ENCODE data around the gene CYSTM1.
"Not testable (repeated sequence)": the region's sequence is repeated elsewhere in the genome, so short reads cannot be mapped to it uniquely, and the experiment has no call there.

CYSTM1 gene

GRCh38 chr5:140148508-140148907 is 26.5 kb upstream of the CYSTM1 start:
- DNase-seq (ENCODE audit: low read depth, low spot score) = peak; percentile 26

DNA sequence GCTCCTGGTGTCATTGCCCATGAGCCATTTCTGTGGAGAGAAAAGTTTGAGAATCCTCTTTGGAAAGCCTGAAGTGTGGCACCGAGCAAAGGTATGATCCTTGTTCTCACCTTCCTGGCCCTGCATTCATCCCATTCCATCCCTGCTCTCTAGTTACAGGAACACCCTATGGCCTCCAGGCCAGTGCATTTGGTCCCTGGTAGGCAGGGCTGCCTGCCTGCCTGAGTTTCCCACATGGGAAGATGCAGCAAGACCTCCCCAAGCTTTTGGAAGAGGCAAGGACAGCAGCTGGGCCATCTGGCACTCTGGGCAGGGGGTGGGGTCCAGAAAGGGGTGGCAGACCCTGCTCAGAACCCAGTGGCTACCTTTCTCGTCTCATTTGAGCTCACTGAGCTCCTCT is 24.8 kb upstream of the CYSTM1 start:
- DNase-seq (ENCODE audit: low read depth, low spot score) = no peak

DNA sequence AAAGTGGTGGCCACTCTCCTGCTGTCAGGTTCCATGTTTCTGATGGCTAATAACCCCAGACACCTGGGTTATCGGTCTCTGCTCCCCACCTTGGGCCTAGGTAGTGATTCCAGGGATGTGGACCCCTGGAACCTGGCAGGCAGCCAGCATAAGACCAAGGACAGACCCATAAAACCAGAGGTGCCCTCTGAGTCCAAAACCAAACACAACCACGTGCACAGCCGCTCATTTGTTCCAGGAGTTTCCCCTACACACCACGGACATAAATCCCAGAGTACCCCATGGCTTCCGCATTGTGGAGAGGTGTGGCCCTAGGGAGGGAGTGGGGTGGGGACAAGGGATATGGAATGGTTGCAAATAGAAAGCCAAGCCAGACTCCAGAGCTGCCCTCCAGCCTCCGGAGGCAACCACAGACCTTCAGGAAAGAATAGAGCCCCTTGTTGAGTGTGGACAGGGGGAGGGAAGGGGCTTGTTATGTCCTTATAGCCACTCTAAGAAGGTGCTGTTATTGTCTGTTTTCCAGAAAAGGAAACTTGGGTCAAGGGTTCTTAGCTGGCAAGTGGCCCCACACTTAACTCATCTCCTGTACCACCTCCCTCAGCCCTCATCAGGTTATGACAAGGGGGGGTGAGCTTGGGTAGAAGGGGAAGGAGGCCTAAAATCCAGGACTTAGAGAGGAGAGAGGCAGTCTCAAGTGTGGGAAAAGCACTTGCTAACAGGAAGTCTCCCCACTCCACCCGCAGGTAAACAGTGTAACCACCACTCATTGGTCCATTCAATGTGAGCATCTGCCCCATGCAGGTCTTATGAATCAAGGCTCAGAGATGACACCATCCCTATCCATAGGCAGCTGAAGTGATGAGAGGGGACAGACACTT is 23.6 kb upstream of the CYSTM1 start:
- DNase-seq (ENCODE audit: low read depth, low spot score) = no peak

DNA sequence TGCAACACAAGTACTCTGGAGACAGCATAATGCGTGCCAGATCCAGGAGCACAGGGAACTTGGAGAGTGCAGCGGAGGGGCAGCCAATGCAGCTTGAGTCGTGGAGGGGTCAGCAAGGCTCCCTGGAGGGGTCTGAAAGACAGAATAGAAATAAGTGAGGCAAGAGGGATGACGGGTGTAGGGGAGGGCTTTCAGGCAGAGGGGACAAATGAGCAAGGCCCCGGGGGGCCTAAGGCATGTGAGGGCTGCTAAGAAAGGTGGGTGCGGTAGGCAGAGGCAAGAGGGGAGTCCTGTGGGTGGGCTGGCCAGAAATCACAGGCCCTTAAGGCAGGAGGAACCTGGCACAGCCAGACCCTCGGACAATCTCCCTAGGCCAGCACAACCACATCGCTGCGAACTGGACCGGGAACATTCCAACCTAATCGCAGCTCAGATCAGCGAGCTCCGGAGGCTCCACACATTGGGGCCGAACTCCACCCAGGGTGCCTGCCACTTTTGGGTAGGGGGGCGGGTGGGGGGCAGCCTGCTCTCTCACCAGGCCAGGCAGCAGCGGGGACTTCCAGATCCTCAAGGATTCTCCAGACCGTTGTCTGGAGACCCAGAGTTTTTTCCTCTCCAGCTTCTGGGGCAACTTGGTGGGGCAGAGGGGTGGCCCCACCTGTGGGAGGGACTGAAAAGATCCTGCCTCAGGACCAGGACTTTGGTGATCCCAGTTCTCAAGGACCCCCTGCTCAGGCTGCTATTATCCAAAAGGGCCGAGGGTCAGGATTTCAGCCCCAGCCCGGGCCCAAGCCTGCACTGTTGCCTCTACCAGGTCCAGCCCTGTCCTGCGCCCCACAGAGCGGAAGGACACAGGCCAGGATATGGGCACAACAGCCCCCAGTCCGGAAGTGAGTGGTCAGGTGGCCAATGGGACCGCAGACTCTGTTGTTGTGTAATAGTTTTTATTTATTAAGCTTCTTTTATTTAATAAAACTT is 22.7 kb upstream of the CYSTM1 start:
- no peak for DNase-seq (ENCODE audit: low read depth, low spot score)

DNA sequence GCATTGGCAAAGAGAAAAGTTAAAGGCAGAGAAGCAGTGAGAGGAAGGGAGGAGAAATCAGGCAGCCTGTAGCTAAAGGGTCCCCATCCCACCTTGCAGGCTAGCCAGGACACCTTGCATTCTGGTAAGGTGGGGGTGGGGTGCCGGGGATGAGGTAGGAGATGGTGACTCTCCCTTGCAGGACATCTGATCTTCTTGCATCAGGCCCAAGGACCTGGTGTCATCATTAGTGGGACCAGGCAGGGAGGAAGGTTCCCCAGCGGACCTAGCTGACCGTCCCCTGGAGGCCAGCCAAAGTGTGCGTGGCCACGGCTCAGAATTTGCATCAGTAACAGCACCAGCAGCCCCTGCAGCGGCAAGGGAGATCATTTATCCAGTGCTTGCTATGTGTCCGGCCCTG is 21.7 kb upstream of the CYSTM1 start:
- DNase-seq (ENCODE audit: low read depth, low spot score) = no peak

DNA sequence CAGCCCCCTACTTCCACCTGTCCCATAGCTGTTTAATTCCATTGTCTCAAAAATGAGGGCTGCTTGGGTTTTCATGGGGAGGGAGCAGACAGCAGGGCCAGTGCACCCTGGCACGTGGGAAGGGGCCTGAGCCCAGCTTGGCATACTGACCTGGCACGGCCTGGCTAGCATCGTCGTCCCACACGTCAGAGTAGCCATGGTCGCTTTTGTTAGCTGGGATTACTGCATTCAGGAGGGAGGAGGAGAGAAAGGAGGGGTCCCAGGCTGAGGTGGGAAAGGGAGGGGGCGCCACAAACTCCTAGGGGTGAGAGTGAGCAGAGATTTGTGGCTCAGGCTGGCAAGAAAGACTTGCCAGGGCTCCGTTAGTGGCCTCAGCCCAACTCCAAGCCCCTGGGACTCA is 21.1 kb upstream of the CYSTM1 start:
- peak; percentile 13 for DNase-seq (ENCODE audit: low read depth, low spot score)

- not testable (repeated sequence) for DNase-seq (ENCODE audit: low read depth, low spot score)
Measured at GRCh38 chr5:140154710-140155381, 20.1 kb upstream of the CYSTM1 start.

GRCh38 chr5:140157032-140157781 is 17.8 kb upstream of the CYSTM1 start:
- peak; percentile 92 for DNase-seq (ENCODE audit: low read depth, low spot score)

GRCh38 chr5:140159014-140159927 is 15.7 kb upstream of the CYSTM1 start:
- no peak for DNase-seq (ENCODE audit: low read depth, low spot score)

DNA sequence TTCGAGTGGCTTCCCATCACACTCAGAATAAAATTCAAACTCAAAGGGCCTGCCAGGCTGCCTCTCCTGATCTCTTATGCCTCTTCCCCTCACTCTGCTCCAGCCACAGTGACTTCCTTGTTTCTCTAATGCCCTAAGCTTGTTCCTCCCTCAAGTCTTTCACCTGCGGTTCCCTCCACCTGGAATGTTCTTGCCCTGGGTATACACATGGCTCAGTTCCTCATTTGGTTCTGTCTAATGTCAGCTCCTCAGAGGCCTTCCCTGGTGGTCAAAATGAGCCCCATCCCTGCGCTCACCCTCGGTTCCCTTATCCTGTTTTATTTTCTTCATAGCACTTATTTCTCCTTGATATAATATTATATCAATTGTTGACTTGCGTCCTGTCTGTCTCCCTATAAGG is 12.7 kb upstream of the CYSTM1 start:
- DNase-seq (ENCODE audit: low read depth, low spot score) = no peak

DNA sequence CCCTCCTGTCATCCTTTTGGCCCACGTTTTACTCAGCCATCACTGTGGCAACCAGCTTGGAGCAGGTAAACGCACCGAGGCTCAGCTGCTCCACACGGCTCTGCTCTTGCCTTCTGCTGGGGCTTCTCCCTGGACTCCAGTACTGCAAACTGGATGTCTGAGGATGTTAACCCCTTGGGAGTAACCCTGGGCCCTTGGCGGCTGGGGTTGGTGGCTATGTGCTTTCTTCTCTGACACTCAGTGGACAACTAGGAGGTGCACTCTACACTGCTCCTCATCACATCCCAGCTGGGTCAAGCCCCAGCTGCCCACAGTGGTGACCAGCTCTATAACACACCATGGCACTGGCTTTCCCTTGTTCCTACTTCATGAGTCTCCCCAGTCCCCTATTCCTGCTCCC is 12.2 kb upstream of the CYSTM1 start:
- no peak for DNase-seq (ENCODE audit: low read depth, low spot score)

GRCh38 chr5:140165101-140165922 is 9.7 kb upstream of the CYSTM1 start:
- no peak for DNase-seq (ENCODE audit: low read depth, low spot score)

DNA sequence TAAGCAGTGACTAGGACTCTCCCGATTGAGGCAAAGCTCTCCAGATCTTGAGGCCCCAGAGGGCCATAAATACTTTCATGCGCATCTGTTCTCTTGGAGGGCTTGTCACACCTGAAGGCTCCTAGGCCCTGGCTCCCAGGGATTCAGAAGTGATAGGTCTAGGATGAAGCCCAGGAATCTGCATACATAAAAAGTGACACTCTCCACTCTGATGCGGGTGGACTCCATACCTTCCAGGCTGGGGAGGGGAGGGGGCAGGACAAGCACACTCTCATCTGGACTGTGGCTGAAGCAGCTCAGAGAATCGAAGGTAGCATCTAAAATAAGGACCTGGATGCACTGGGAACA is 9.1 kb upstream of the CYSTM1 start:
- no peak for DNase-seq (ENCODE audit: low read depth, low spot score)

DNA sequence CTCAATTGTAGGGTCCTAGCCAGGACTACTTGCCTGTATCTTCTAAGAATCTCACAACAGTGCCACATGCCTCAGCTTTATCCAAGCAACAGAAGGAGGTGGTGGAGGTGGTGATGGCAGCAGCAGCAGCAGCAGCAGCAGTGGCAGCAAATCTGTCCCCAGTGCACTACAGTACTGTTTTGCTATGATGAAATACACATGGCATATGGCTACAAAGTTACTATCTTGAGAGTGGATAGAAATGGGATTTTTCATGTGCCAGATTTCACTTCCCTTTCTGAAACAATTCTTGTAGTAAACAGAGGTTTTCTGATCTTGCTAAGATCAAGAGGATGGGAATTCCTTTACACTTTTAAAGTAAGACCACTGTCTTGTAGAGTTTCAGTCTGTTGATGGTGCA is 8.1 kb upstream of the CYSTM1 start:
- DNase-seq (ENCODE audit: low read depth, low spot score) = no peak

GRCh38 chr5:140168371-140168770 is 6.6 kb upstream of the CYSTM1 start:
- DNase-seq (ENCODE audit: low read depth, low spot score) = no peak

DNA sequence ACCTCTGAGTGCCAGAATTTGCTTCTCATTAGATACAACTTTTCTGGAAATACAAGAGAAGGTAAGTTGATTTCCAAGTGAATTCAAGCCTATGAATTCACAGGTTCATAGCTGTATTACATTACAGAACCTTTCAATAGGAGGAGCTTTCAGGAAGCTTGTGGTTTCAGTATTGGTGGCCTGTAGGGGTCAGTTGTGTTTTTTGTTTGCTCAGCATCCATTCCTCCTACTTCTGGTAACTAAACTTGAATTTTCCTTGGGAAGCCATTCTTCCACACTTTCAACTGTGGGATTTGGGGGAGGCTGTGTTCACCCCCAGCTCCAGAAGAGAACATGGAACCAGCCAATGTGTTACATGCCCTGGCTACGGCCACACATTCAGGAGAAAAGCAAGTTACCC is 5.6 kb upstream of the CYSTM1 start:
- DNase-seq (ENCODE audit: low read depth, low spot score) = no peak

DNA sequence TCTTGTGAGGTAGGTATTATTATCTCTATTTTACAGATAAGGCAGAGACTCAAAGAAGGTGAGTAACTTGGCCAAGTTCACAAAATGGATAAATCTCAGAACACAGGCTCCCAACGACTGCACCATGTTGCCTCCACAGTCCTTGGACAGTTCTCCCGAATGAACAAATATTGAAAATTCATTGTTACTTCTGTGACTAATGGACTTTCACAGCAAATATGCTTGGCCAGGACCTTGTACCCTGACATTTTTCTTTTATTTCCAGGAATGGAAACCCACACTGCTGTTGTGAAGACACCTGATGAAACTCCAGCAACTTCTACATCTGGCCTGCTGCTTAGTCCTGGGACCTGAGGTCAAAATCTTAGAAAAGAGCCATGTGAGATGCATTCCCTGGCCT is 2.5 kb upstream of the CYSTM1 start:
- no peak for DNase-seq (ENCODE audit: low read depth, low spot score)

DNA sequence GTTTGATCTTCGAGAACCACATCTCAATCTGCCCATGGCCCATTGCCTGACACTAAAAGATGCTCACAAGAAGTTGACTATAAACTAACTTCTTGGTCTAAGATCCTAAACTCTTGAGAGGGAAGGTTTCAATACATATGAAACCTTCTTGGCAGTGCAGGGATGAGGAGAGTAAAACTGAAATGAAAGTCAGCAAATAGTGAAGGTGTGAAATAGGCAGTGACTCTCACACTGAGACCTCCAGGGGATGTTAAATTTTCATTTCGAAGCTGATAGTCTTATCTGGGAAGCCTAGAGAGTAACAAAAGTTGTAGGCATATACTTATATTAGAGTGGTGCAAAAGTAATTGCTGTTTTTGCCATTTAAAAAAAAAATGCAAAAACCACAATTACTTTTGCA is 974 bp upstream of the CYSTM1 start:
- DNase-seq (ENCODE audit: low read depth, low spot score) = no peak

- DNase-seq (ENCODE audit: low read depth, low spot score) = peak; percentile 82
Measured at GRCh38 chr5:140175367-140176030, 511 bp downstream of the CYSTM1 start.

All from astrocyte of the hippocampus (primary cell).